Neuronal stem cell (in vitro differentiated cells): ENCODE data around the gene TRIM56.
"Not testable (repeated sequence)": the region's sequence is repeated elsewhere in the genome, so short reads cannot be mapped to it uniquely, and the experiment has no call there.

Source experiments
- DNase-seq: peaks from one replicate; pipeline ENCODE4 v3.0.0-alpha.2; 2013; ENCODE audit warnings: low spot score
- H2AFZ ChIP-seq: one replicate; pipeline ENCODE4 v1.6.1; 2013; ENCODE audit warnings: mild to moderate bottlenecking, low read length, inconsistent platforms
- H2AK5ac ChIP-seq: 2 replicates; pipeline ENCODE4 v1.6.1; 2013; ENCODE audit warnings: low read depth, mild to moderate bottlenecking, inconsistent platforms, low read length, moderate library complexity, mixed read lengths
- H2BK120ac ChIP-seq: 2 replicates; pipeline ENCODE4 v1.6.1; 2013; ENCODE audit warnings: low read depth, mild to moderate bottlenecking, inconsistent platforms, low read length, moderate library complexity, mixed read lengths
- H2BK12ac ChIP-seq: one replicate; pipeline ENCODE4 v1.6.1; 2013; ENCODE audit warnings: low read length, inconsistent platforms
- H2BK15ac ChIP-seq: 2 replicates; pipeline ENCODE4 v1.6.1; 2013; ENCODE audit warnings: mild to moderate bottlenecking, low read length, inconsistent platforms, mixed read lengths
- H2BK5ac ChIP-seq: one replicate; pipeline ENCODE4 v1.6.1; 2013; ENCODE audit warnings: inconsistent platforms, mild to moderate bottlenecking, low read length, moderate library complexity
- H3K14ac ChIP-seq: one replicate; pipeline ENCODE4 v1.6.1; 2013; ENCODE audit warnings: low read length, inconsistent platforms
- H3K18ac ChIP-seq: 2 replicates; pipeline ENCODE4 v1.6.1; 2013; ENCODE audit warnings: low read length, inconsistent platforms
- H3K23ac ChIP-seq: 2 replicates; pipeline ENCODE4 v1.6.1; 2013; ENCODE audit warnings: low read depth, mild to moderate bottlenecking, mixed read lengths, low read length, inconsistent platforms; ENCODE audit not compliant: poor library complexity
- H3K27ac ChIP-seq: replicated peaks from 3 replicates; pipeline ENCODE4 v1.5.1; 2013; ENCODE audit warnings: low read length, inconsistent platforms
- H3K27me3 ChIP-seq, 3 experiments: 2 replicates each; pipeline ENCODE4 v1.6.1; 2013; ENCODE audit warnings: low read length in 3 of 3, mild to moderate bottlenecking in 2 of 3, inconsistent platforms in 1 of 3, low read depth in 1 of 3, mixed read lengths in 1 of 3, moderate library complexity in 1 of 3; ENCODE audit not compliant: control insufficient read depth in 3 of 3, insufficient read depth in 3 of 3
- H3K36me3 ChIP-seq, 2 donors: replicated peaks in 1 of 2; 2 replicates each; pipeline ENCODE4 v1.6.1; 2013; ENCODE audit warnings: low read length in 2 of 2; ENCODE audit not compliant: control insufficient read depth in 2 of 2, insufficient read depth in 2 of 2
- H3K4ac ChIP-seq: 2 replicates; pipeline ENCODE4 v1.6.1; 2013; ENCODE audit warnings: inconsistent platforms, mild to moderate bottlenecking, low read length, moderate library complexity
- H3K4me1 ChIP-seq, 2 donors: 1 replicate in 1 of 2; 2 replicates in 1 of 2; pipeline ENCODE4 v1.6.1; 2013; ENCODE audit warnings: low read length in 2 of 2, low read depth in 1 of 2; ENCODE audit not compliant: control insufficient read depth in 2 of 2, insufficient read depth in 1 of 2
- H3K4me2 ChIP-seq: one replicate; pipeline ENCODE4 v1.6.1; 2013; ENCODE audit warnings: mild to moderate bottlenecking, low read length, inconsistent platforms; ENCODE audit not compliant: insufficient read depth, poor library complexity, severe bottlenecking
- H3K4me3 ChIP-seq, 2 donors: 2 replicates each; pipeline ENCODE4 v1.5.1; 2013; ENCODE audit warnings: low read length in 2 of 2, mild to moderate bottlenecking in 2 of 2, inconsistent platforms in 1 of 2, moderate library complexity in 1 of 2
- H3K79me1 ChIP-seq: one replicate; pipeline ENCODE4 v1.6.1; 2013; ENCODE audit warnings: low read depth, mild to moderate bottlenecking, inconsistent platforms, low read length, moderate library complexity
- H3K9ac ChIP-seq: one replicate; pipeline ENCODE4 v1.6.1; 2013; ENCODE audit warnings: mild to moderate bottlenecking, low read depth, low read length, inconsistent platforms; ENCODE audit not compliant: poor library complexity
- H3K9me3 ChIP-seq, 2 donors: replicated peaks in 1 of 2; 2 replicates each; pipeline versions ENCODE3 to v1.6.1; 2013; ENCODE audit warnings: low read length in 2 of 2, mild to moderate bottlenecking in 2 of 2, inconsistent platforms in 1 of 2, low read depth in 1 of 2, mixed read lengths in 1 of 2, moderate library complexity in 1 of 2; ENCODE audit not compliant: control insufficient read depth in 2 of 2, insufficient read depth in 1 of 2
- H4K8ac ChIP-seq: one replicate; pipeline ENCODE4 v1.6.1; 2013; ENCODE audit warnings: low read depth, mild to moderate bottlenecking, inconsistent platforms, low read length, moderate library complexity
- H4K91ac ChIP-seq: one replicate; pipeline ENCODE4 v1.6.1; 2013; ENCODE audit warnings: low read length, low read depth, mild to moderate bottlenecking, inconsistent platforms; ENCODE audit not compliant: poor library complexity
- WGBS, 2 donors: extraction: QIAGEN DNeasy Blood & Tissue Kit; methylation state at CpG; one replicate each; pipeline ENCODE4 v1.1.7; 2013; ENCODE audit warnings: missing lambda C conversion rate in 2 of 2, mixed read lengths in 1 of 2; ENCODE audit not compliant: insufficient read length in 2 of 2, insufficient replicate concordance in 1 of 2; ENCODE audit errors: extremely low coverage in 2 of 2; 5-methylcytosine and 5-hydroxymethylcytosine counted together

The TRIM56 gene

DNA sequence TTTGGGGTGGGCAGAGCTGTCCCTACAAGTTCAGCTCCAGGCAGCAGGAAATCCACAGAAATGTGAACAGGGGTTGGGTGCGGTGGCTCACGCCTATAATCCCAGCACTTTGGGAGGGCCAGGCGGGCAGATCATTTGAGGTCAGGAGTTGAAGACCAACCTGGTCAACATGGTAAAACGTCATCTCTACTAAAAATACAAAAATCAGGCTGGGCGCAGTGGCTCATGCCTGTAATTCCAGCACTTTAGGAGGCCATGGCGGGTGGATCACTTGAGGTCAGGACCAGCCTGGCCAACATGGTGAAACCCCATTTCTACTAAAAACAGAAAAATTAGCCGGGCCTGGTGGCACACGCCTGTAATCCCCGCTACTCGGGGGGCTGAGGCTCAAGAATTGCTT is 18.4 kb downstream of the TRIM56 start:
- not testable (repeated sequence) for H2BK5ac ChIP-seq, H3K79me1 ChIP-seq, H2BK120ac ChIP-seq, H2AFZ ChIP-seq, H3K23ac ChIP-seq, H3K9ac ChIP-seq, H4K91ac ChIP-seq, H3K27me3 ChIP-seq, H2BK15ac ChIP-seq, H3K4me2 ChIP-seq, H3K4ac ChIP-seq, H3K4me3 ChIP-seq, H3K27ac ChIP-seq, H3K36me3 ChIP-seq, DNase-seq, H3K9me3 ChIP-seq, H3K14ac ChIP-seq, H4K8ac ChIP-seq
- Histone ChIP-seq H3K4me1 (peaks cover 14% of the 10 kb centered on the region in 2 donors), H3K18ac (peak overlapping the region; percentile 74), H2BK12ac (peak overlapping the region; percentile 24), H2AK5ac (peak overlapping the region; percentile 5)
- WGBS, 2 donors = no CpG with 5 or more reads among the region's 10 CpGs

GRCh38 chr7:101104193-101104713 is 19.0 kb downstream of the TRIM56 start:
- H3K18ac ChIP-seq = no peak overlapping the region
- H4K8ac ChIP-seq = no peak overlapping the region
- no peaks in the 10 kb centered on the region for H3K27me3 ChIP-seq
- no peak overlapping the region for H2BK120ac ChIP-seq
- no peaks in the 10 kb centered on the region for H3K9me3 ChIP-seq
- no peak overlapping the region for H4K91ac ChIP-seq
- H2BK12ac ChIP-seq = no peak overlapping the region
- no peak overlapping the region for H2AK5ac ChIP-seq
- no peak overlapping the region for H3K27ac ChIP-seq
- no peak for DNase-seq
- no peak overlapping the region for H3K4me3 ChIP-seq
- no peak overlapping the region for H3K9ac ChIP-seq
- H2BK15ac ChIP-seq = no peak overlapping the region
- H2AFZ ChIP-seq = no peak overlapping the region
- H3K4me2 ChIP-seq = no peak overlapping the region
- no peak overlapping the region for H3K23ac ChIP-seq
- H3K14ac ChIP-seq = no peak overlapping the region
- peaks cover 13% of the 10 kb centered on the region in 2 donors for H3K4me1 ChIP-seq
- H3K79me1 ChIP-seq = no peaks in the 10 kb centered on the region
- H3K4ac ChIP-seq = no peak overlapping the region
- no CpG with 5 or more reads among the region's 15 CpGs for WGBS, 2 donors
- H3K36me3 ChIP-seq = no peaks in the 10 kb centered on the region
- no peak overlapping the region for H2BK5ac ChIP-seq

- H3K9ac ChIP-seq = no peak overlapping the region
- no peak overlapping the region for H3K4ac ChIP-seq
- H4K8ac ChIP-seq = no peak overlapping the region
- no peak for DNase-seq
- H3K23ac ChIP-seq = no peak overlapping the region
- H2BK12ac ChIP-seq = no peak overlapping the region
- no CpG with 5 or more reads among the region's 3 CpGs for whole genome bisulfite sequencing, 2 donors
- H2BK120ac ChIP-seq = no peak overlapping the region
- no peak overlapping the region for H3K18ac ChIP-seq
- H3K79me1 ChIP-seq = no peaks in the 10 kb centered on the region
- H3K4me1 ChIP-seq = peaks cover 10 to 12% of the 10 kb centered on the region in 2 donors
- no peak overlapping the region for H2AK5ac ChIP-seq
- H3K4me2 ChIP-seq = no peak overlapping the region
- no peak overlapping the region for H4K91ac ChIP-seq
- no peak overlapping the region for H2BK15ac ChIP-seq
- H3K27me3 ChIP-seq = no peaks in the 10 kb centered on the region
- H3K36me3 ChIP-seq = no peaks in the 10 kb centered on the region
- H2AFZ ChIP-seq = no peak overlapping the region
- no peak overlapping the region for H3K27ac ChIP-seq
- H2BK5ac ChIP-seq = no peak overlapping the region
- no peak overlapping the region for H3K14ac ChIP-seq
- no peak overlapping the region for H3K4me3 ChIP-seq
- H3K9me3 ChIP-seq = no peaks in the 10 kb centered on the region
These were observed 19.5 kb downstream of the TRIM56 start for GRCh38 chr7:101104799-101105198.

GRCh38 chr7:101105248-101105647 is 20.0 kb downstream of the TRIM56 start:
- H2BK15ac ChIP-seq, H3K9ac ChIP-seq, H4K91ac ChIP-seq, H3K9me3 ChIP-seq, H2BK5ac ChIP-seq, H3K23ac ChIP-seq, DNase-seq, H2BK120ac ChIP-seq, H3K18ac ChIP-seq, H3K27ac ChIP-seq, H3K4me2 ChIP-seq, H2AK5ac ChIP-seq, H4K8ac ChIP-seq, H2BK12ac ChIP-seq, H3K27me3 ChIP-seq, H3K14ac ChIP-seq, H3K36me3 ChIP-seq, H2AFZ ChIP-seq, H3K4ac ChIP-seq, H3K4me3 ChIP-seq, H3K79me1 ChIP-seq: not testable (repeated sequence)
- peaks cover 7 to 11% of the 10 kb centered on the region in 2 donors for H3K4me1 ChIP-seq
- WGBS, 2 donors = no CpG with 5 or more reads among the region's 5 CpGs
